SU-DHL-6 (cell line): ENCODE measurements around the gene CCDC17.

Experiments
- H2AFZ ChIP-seq: fragments of 200-600 bp; sonication (generic); 2 replicates; pipeline ENCODE4 v1.6.1; 2014; ENCODE audit warnings: low read depth, mild to moderate bottlenecking, moderate library complexity, mixed read lengths, antibody characterized with exemption, low read length; ENCODE audit not compliant: severe bottlenecking
- H3F3A ChIP-seq: fragments of 200-600 bp; shearing (Covaris generic); 2 replicates; pipeline ENCODE4 v1.6.0; 2016; ENCODE audit warnings: antibody characterized with exemption, mild to moderate bottlenecking; ENCODE audit not compliant: insufficient read depth
- H3K27ac ChIP-seq: fragments of 200-600 bp; sonication (generic); 2 replicates; pipeline ENCODE4 v1.5.1; 2016; ENCODE audit warnings: low read depth, mild to moderate bottlenecking, low read length, moderate library complexity, mixed read lengths
- H3K27me3 ChIP-seq: fragments of 200-600 bp; sonication (generic), shearing (Covaris generic); 2 replicates; pipeline ENCODE4 v1.6.0; 2014; ENCODE audit warnings: mild to moderate bottlenecking, low read length
- H3K36me3 ChIP-seq: fragments of 200-600 bp; sonication (generic); 2 replicates; pipeline ENCODE4 v1.6.1; 2014; ENCODE audit warnings: mild to moderate bottlenecking, low read length, mixed read lengths
- H3K4me2 ChIP-seq: fragments of 300-600, 200-600 bp; shearing (Covaris generic), sonication (generic); 2 replicates; pipeline ENCODE4 v1.6.0; 2014; ENCODE audit warnings: low read length, low read depth, mild to moderate bottlenecking; ENCODE audit not compliant: poor library complexity, severe bottlenecking
- H3K4me3 ChIP-seq: fragments of 200-600 bp; sonication (generic); 2 replicates; pipeline ENCODE4 v1.5.1; 2014; ENCODE audit warnings: antibody characterized with exemption, low read length, mild to moderate bottlenecking, mixed read lengths; ENCODE audit not compliant: insufficient read depth, poor library complexity, severe bottlenecking
- H3K79me2 ChIP-seq: fragments of 200-600 bp; sonication (generic); 2 replicates; pipeline ENCODE4 v1.6.1; 2014; ENCODE audit warnings: mild to moderate bottlenecking, low read length, moderate library complexity; ENCODE audit not compliant: insufficient read depth
- H3K9ac ChIP-seq: fragments of 200-600 bp; sonication (generic); 2 replicates; pipeline ENCODE4 v1.7.0; 2014; ENCODE audit warnings: mild to moderate bottlenecking, low read length
- H3K9me2 ChIP-seq: fragments of 200-600 bp; sonication (generic); replicated peaks from 2 replicates; pipeline ENCODE4 v1.6.1; 2014; ENCODE audit warnings: low read length; ENCODE audit not compliant: insufficient read depth
- H3K9me3 ChIP-seq: fragments of 200-600 bp; sonication (generic); 2 replicates; pipeline ENCODE4 v1.6.1; 2014; ENCODE audit warnings: low read length, mixed read lengths; ENCODE audit not compliant: insufficient read depth
- H4K20me1 ChIP-seq: fragments of 200-600 bp; sonication (generic); 2 replicates; pipeline ENCODE4 v1.6.1; 2014; ENCODE audit warnings: low read depth, mild to moderate bottlenecking, antibody characterized with exemption, low read length, moderate library complexity, mixed read lengths
- CTCF ChIP-seq: fragments of 200-600 bp; sonication (generic); IDR thresholded peaks from one replicate; pipeline ENCODE4 v1.5.1; 2017; ENCODE audit warnings: antibody characterized with exemption, mild to moderate bottlenecking, low read length, moderate library complexity; ENCODE audit not compliant: insufficient read depth, poor library complexity, severe bottlenecking
- EZH2phosphoT487 ChIP-seq: fragments of 200-600 bp; sonication (generic), shearing (Covaris generic); conservative IDR thresholded peaks from 2 replicates; pipeline ENCODE4 v1.6.1; 2018; ENCODE audit warnings: mild to moderate bottlenecking, antibody characterized with exemption, low read length, moderate library complexity, mixed read lengths

Gene CCDC17

DNA sequence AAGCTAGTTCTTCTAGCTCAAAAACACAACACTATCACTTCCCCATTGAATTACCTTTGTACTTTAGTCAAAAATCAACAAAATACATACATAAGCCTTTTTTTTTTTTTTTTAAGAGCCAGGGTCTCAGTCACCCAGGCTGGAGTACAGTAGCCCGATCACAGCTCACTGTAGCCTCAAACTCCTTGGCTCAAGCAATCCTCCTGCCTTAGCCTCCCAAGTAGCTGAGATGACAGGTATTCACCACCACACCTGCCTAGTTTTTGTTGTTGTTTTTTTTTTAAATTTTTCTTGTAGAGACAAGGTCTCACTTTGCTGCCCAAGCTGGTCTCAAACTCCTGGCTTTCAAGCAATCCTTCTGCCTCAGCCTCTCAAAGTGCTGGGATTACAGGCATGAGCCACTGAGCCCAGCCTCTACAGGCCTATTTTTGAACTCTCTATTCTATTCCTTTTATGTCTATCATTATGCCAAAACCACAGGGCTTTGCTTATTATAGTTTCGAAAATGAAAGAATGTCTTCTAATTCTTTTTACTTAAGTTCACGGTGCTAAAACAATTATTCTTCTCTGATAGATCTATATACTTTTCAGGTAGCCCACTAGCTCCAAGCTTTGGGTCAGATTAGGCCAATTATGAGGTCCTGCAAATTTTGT lies 32.8 kb upstream of the CCDC17 start:
- Histone ChIP-seq H3K9me2 (no peaks in the 10 kb centered on the region), H3K36me3 (peaks cover 63% of the 10 kb centered on the region), H2AFZ (no peak overlapping the region), H3K79me2 (peaks cover 42% of the 10 kb centered on the region), H3K4me2 (no peak overlapping the region), H3K9me3 (no peaks in the 10 kb centered on the region), H3K27ac (no peak overlapping the region), H3F3A (no peaks in the 10 kb centered on the region), H3K9ac (no peak overlapping the region), H3K27me3 (no peaks in the 10 kb centered on the region), H4K20me1 (0 out of 2 replicates have a peak, but pooled peaks cover 3% of the 10 kb centered on the region), H3K4me3 (no peak overlapping the region)
- TF ChIP-seq CTCF (no peak), EZH2phosphoT487 (no peak)

- Histone ChIP-seq H3K36me3 (peaks cover 68% of the 10 kb centered on the region), H3K9me3 (no peaks in the 10 kb centered on the region), H3F3A (no peaks in the 10 kb centered on the region; the same call in 1 of the 2 replicates), H2AFZ (no peak overlapping the region), H3K27me3 (no peaks in the 10 kb centered on the region), H3K79me2 (peaks cover 37% of the 10 kb centered on the region), H3K4me3 (no peak overlapping the region), H3K27ac (no peak overlapping the region), H3K4me2 (no peak overlapping the region), H3K9ac (no peak overlapping the region), H4K20me1 (no peaks in the 10 kb centered on the region), H3K9me2 (no peaks in the 10 kb centered on the region)
- TF ChIP-seq EZH2phosphoT487 (no peak), CTCF (no peak)
These were observed 30.9 kb upstream of the CCDC17 start for GRCh38 chr1:45654540-45655280.

DNA sequence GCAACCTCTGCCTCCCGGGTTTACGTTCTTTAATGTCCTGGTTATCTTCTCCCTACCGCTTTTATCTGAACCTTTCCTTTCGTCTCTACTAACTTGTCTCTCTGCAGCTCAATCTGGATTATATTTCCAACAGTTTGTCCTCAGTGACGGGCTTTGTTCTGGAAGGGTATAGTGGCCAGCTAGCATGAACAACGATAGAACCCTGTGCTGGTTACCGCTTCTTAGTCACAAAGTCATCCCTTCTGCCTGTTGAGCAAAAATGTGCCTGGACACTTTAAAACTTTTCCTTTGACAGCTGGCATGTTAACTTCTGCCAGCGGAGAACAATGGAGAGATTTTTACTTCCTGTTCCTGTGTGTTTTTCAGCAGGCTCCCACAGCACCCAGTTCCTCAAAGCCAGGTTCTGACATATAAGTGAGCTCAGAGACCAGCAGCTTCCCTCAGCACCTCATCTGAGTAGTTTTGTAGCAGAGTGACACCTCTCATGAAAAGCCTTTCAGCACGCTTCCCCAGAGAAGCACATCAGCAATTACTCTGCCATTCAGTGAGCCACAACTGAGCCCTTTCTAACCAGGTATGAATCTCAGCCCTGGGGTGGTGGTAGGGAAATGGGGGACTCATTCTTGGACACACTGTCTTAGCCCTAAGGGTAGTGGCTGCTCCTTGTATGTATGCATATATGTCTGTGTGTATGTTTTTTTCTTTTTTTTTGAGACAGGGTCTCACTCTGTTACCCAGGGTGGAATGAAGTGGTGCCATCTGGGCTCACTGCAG lies 23.6 kb upstream of the CCDC17 start:
- no peaks in the 10 kb centered on the region for H3K27me3 ChIP-seq
- H3K27ac ChIP-seq = no peak overlapping the region
- H2AFZ ChIP-seq = no peak overlapping the region
- H3K36me3 ChIP-seq = peaks cover 27% of the 10 kb centered on the region
- H3K9me3 ChIP-seq = no peaks in the 10 kb centered on the region
- peaks cover 51% of the 10 kb centered on the region for H3K79me2 ChIP-seq
- H3K9ac ChIP-seq = no peak overlapping the region
- no peaks in the 10 kb centered on the region for H3K9me2 ChIP-seq
- no peak overlapping the region for H3K4me3 ChIP-seq
- no peak for TF ChIP-seq EZH2phosphoT487
- TF ChIP-seq CTCF = no peak
- H3F3A ChIP-seq = peaks cover 16% of the 10 kb centered on the region
- H3K4me2 ChIP-seq = no peak overlapping the region
- peaks cover 5% of the 10 kb centered on the region; the same call in 1 of the 2 replicates for H4K20me1 ChIP-seq
